ENCODE measurements around the gene CRISPLD2.
"Not testable (repeated sequence)": the region's sequence is repeated elsewhere in the genome, so short reads cannot be mapped to it uniquely, and the experiment has no call there.

Gene CRISPLD2

GRCh38 chr16:84938616-84939015, 118.8 kb downstream of the CRISPLD2 start:
- FAIRE-seq: not testable (repeated sequence)

GRCh38 chr16:84940670-84941551, 121.1 kb downstream of the CRISPLD2 start:
- FAIRE-seq: no peak

GRCh38 chr16:84941921-84942320, 122.1 kb downstream of the CRISPLD2 start:
- no peak for FAIRE-seq

GRCh38 chr16:84942786-84943185, 123.0 kb downstream of the CRISPLD2 start:
- no peak for FAIRE-seq

GRCh38 chr16:84943620-84944019, 123.8 kb downstream of the CRISPLD2 start:
- no peak for FAIRE-seq

- FAIRE-seq: no peak
These were observed 127.2 kb downstream of the CRISPLD2 start for GRCh38 chr16:84947022-84947421.

GRCh38 chr16:84947996-84948850, 128.4 kb downstream of the CRISPLD2 start:
- FAIRE-seq: no peak

- FAIRE-seq: no peak
These were observed 129.2 kb downstream of the CRISPLD2 start for GRCh38 chr16:84948851-84949610.

GRCh38 chr16:84949772-84950436, 130.1 kb downstream of the CRISPLD2 start:
- FAIRE-seq: no peak

GRCh38 chr16:84950906-84951305, 131.1 kb downstream of the CRISPLD2 start:
- no peak for FAIRE-seq

- no peak for FAIRE-seq
These were observed 132.8 kb downstream of the CRISPLD2 start for GRCh38 chr16:84952335-84953189.

- FAIRE-seq: no peak
These were observed 133.5 kb downstream of the CRISPLD2 start for GRCh38 chr16:84953190-84953746.

GRCh38 chr16:84955427-84955826, 135.6 kb downstream of the CRISPLD2 start:
- no peak for FAIRE-seq

- FAIRE-seq: no peak
These were observed 137.4 kb downstream of the CRISPLD2 start for GRCh38 chr16:84957192-84957591.

- no peak for FAIRE-seq
These were observed 138.0 kb downstream of the CRISPLD2 start for GRCh38 chr16:84957792-84958191.
